C4-2B (cell line): ENCODE results near the gene TRMO.

Experiments
- H3K27ac ChIP-seq: fragments of 450-650 bp; 2 replicates; pipeline ENCODE4 v1.5.1; 2017
- CTCF ChIP-seq: fragments of 450-650 bp; conservative IDR thresholded peaks from 2 replicates; pipeline ENCODE4 v1.5.1; 2017; ENCODE audit warnings: mild to moderate bottlenecking
- ZFX ChIP-seq: fragments of 450-650 bp; IDR thresholded peaks from 2 replicates; pipeline ENCODE4 v1.6.1; 2017

Gene TRMO

GRCh38 chr9:97944612-97945011 lies 22.3 kb upstream of the TRMO start:
- H3K27ac ChIP-seq = no peak overlapping the region
- TF ChIP-seq CTCF = no peak
- TF ChIP-seq ZFX = no peak

GRCh38 chr9:97943308-97943855 lies 21.1 kb upstream of the TRMO start:
- TF ChIP-seq ZFX (no peak), CTCF (no peak)
- H3K27ac ChIP-seq = no peak overlapping the region

GRCh38 chr9:97941323-97941722 lies 19.0 kb upstream of the TRMO start:
- no peak overlapping the region for H3K27ac ChIP-seq
- TF ChIP-seq ZFX = no peak
- TF ChIP-seq CTCF = no peak

GRCh38 chr9:97940741-97941140 lies 18.4 kb upstream of the TRMO start:
- TF ChIP-seq CTCF = no peak
- TF ChIP-seq ZFX = no peak
- no peak overlapping the region for H3K27ac ChIP-seq

GRCh38 chr9:97940233-97940632 lies 17.9 kb upstream of the TRMO start:
- no peak for TF ChIP-seq ZFX
- no peak for TF ChIP-seq CTCF
- H3K27ac ChIP-seq = no peak overlapping the region

GRCh38 chr9:97938081-97938644 lies 15.9 kb upstream of the TRMO start, which contains the start of gene HEMGN:
TSS of gene HEMGN (minus strand) at chr9:97938172. CDS start at chr9:97938136, 36 bp downstream.
- TF ChIP-seq ZFX (no peak), CTCF (no peak)
- H3K27ac ChIP-seq = no peak within 1 kb of the TSS

GRCh38 chr9:97936998-97937397 lies 14.7 kb upstream of the TRMO start:
- TF ChIP-seq ZFX = no peak
- TF ChIP-seq CTCF = no peak
- no peak overlapping the region for H3K27ac ChIP-seq
